Uterine smooth muscle cell (primary cell): ENCODE results near the gene BLOC1S2. TPM values are rescaled to one million over a fixed set of nuclear protein-coding genes. Genes with fewer than 3 reads are reported as not detected.

Experiments used
- total RNA-seq: library from RNA; depleted of rRNA; stranded (reverse); fragments of >200 nt; gene quantifications from 2 replicates; pipeline ENCODE4 v1.2.3, GENCODE V29; 2014

The BLOC1S2 gene
- 46.4 and 47.4 TPM in 2 replicates for total RNA-seq

GRCh38 chr10:100286051-100287033 lies at the start of gene BLOC1S2:
Gene BLOC1S2, minus strand, starts transcription at chr10:100286680. Its CDS starts 21 bp downstream, at chr10:100286659.

GRCh38 chr10:100330079-100330478 lies 43.6 kb upstream of the BLOC1S2 start, which contains the start of gene PKD2L1:
Gene PKD2L1, minus strand, starts transcription at chr10:100330228. Its CDS starts 125 bp downstream, at chr10:100330103.

GRCh38 chr10:100267239-100268104 lies 19.0 kb downstream of the BLOC1S2 start, which contains the start of gene CWF19L1:
Gene CWF19L1, minus strand, starts transcription at chr10:100267638. Its CDS starts 45 bp downstream, at chr10:100267593.

Other genes with a start within 250 kb of the BLOC1S2 start
- gene CPN1, start 204.8 kb downstream of the BLOC1S2 start, total RNA-seq = not detected in 2 replicates
- 60.5 and 102 TPM in 2 replicates for gene ERLIN1, start 100.7 kb downstream of the BLOC1S2 start, total RNA-seq
- 27.9 and 37.3 TPM in 2 replicates for gene CHUK, start 57.1 kb downstream of the BLOC1S2 start, total RNA-seq
- gene CWF19L1, start 19.0 kb downstream of the BLOC1S2 start, total RNA-seq = 20.5 and 39.8 TPM in 2 replicates
- under 0.01 TPM in 1 of 2 replicates, not detected in the other for gene PKD2L1, start 43.5 kb upstream of the BLOC1S2 start, total RNA-seq
- 532 and 1,071 TPM in 2 replicates for gene SCD, start 60.6 kb upstream of the BLOC1S2 start, total RNA-seq
- gene WNT8B, start 176.3 kb upstream of the BLOC1S2 start, total RNA-seq = not detected in 2 replicates
- 1.2 and 2.9 TPM in 2 replicates for gene SEC31B, start 233.2 kb upstream of the BLOC1S2 start, total RNA-seq
- gene NDUFB8, start 243.2 kb upstream of the BLOC1S2 start, total RNA-seq = 101 and 110 TPM in 2 replicates
- 15.6 and 15.8 TPM in 2 replicates for gene HIF1AN, start 249.3 kb upstream of the BLOC1S2 start, total RNA-seq